Kidney (tissue), 14 donors: ENCODE data around the gene SEMA5B. TPM values are rescaled to one million over a fixed set of nuclear protein-coding genes. Genes with fewer than 3 reads are reported as not detected.

Source experiments
- DNase-seq, 5 donors: peaks; one replicate each; pipeline ENCODE4 v3.0.0-alpha.2; 2013 to 2020
- FAIRE-seq: peaks from 2 replicates; lab custom pipeline; 2012; peaks lifted over from hg19 to GRCh38; lab: Jason Lieb, UNC
- H3K27ac ChIP-seq, 2 donors: one replicate each; pipeline ENCODE4 v1.7.0; 2013; ENCODE audit warnings: low read depth in 2 of 2, low read length in 2 of 2, inconsistent platforms in 1 of 2
- H3K27me3 ChIP-seq: one replicate; pipeline ENCODE4 v1.7.1; 2013; ENCODE audit warnings: low read length, inconsistent platforms; ENCODE audit not compliant: control insufficient read depth, insufficient read depth
- H3K36me3 ChIP-seq, 3 donors: one replicate each; pipeline versions ENCODE4 v1.7.0 to v1.7.1; 2013; ENCODE audit warnings: low read length in 3 of 3, control low read depth in 1 of 3, inconsistent platforms in 1 of 3; ENCODE audit not compliant: insufficient read depth in 3 of 3, control insufficient read depth in 2 of 3
- H3K4me1 ChIP-seq, 3 donors: one replicate each; pipeline versions ENCODE4 v1.7.0 to v1.7.1; 2013; ENCODE audit warnings: low read length in 3 of 3, inconsistent platforms in 1 of 3, low read depth in 1 of 3; ENCODE audit not compliant: control insufficient read depth in 2 of 3, insufficient read depth in 2 of 3
- H3K4me3 ChIP-seq, 3 donors: one replicate each; pipeline versions ENCODE4 v1.7.0 to v1.8.1; 2013; ENCODE audit warnings: low read length in 3 of 3, control low read depth in 1 of 3, inconsistent platforms in 1 of 3
- H3K9ac ChIP-seq, 3 donors: one replicate each; pipeline versions ENCODE4 v1.7.0 to v1.7.1; 2013; ENCODE audit warnings: low read length in 3 of 3, control low read depth in 1 of 3, inconsistent platforms in 1 of 3
- H3K9me3 ChIP-seq, 3 donors: one replicate each; pipeline versions ENCODE4 v1.7.0 to v1.7.1; 2013; ENCODE audit warnings: low read length in 3 of 3, control low read depth in 1 of 3, inconsistent platforms in 1 of 3; ENCODE audit not compliant: control insufficient read depth in 2 of 3, insufficient read depth in 1 of 3
- CTCF ChIP-seq: IDR thresholded peaks from 3 replicates; pipeline ENCODE4 v1.5.1; 2012; ENCODE audit warnings: mild to moderate bottlenecking, moderate library complexity, borderline replicate concordance; ENCODE audit not compliant: insufficient read depth; ENCODE audit errors: extremely low read depth
- intact Hi-C: fragments of 100-400 bp; cut with DNase I; formaldehyde crosslinking; loops from one replicate; pipeline ENCODE4 v1.11.1; 2022
- polyA plus RNA-seq: library from polyadenylated mRNA; stranded (reverse); fragments of 350-450 nt; fragmentation: Illumina TruSeq; extraction: RNeasy Lipid Tissue Mini Kit (QIAGEN cat#74804); gene quantifications from one replicate; pipeline ENCODE4 v1.2.3, GENCODE V29; 2014; ENCODE audit warnings: low read depth, low replicate concordance; ENCODE audit not compliant: insufficient read depth
- total RNA-seq: library from RNA; stranded (reverse); fragmentation: NEBNext Ultra II Directional; extraction: Animal tissue kit (Norgen Biotek cat#: 25700); gene quantifications from one replicate; pipeline ENCODE4 v1.2.1, GENCODE V29; 2021
- donor health status: control.
- donor health status: control.
- donor health status: control.
- donor health status: control.
- donor health status: control.
- donor health status: DM: yes; HTN: yes; CAD: no.
- donor health status: Normal renal cell carcinoma (clear cell type).

The SEMA5B gene
- total and polyA plus RNA-seq, 2 donors from 2014 or later = 6.6 to 8.4 TPM

GRCh38 chr3:122916084-122916483 lies 111.5 kb downstream of the SEMA5B start:
- no peak for TF ChIP-seq CTCF
- no peaks in the 10 kb centered on the region for H3K27me3 ChIP-seq
- intact Hi-C loops = no loop called here
- H3K4me3 ChIP-seq = no peak overlapping the region
- H3K9ac ChIP-seq = no peak overlapping the region
- no peaks in the 10 kb centered on the region for H3K4me1 ChIP-seq
- no peaks in the 10 kb centered on the region for H3K36me3 ChIP-seq
- no peak overlapping the region for H3K27ac ChIP-seq
- H3K9me3 ChIP-seq = no peaks in the 10 kb centered on the region
- no peak for DNase-seq
- no peak for FAIRE-seq

GRCh38 chr3:122915300-122916055 lies 112.1 kb downstream of the SEMA5B start:
- no peak for TF ChIP-seq CTCF
- no peak overlapping the region for H3K9ac ChIP-seq
- no peaks in the 10 kb centered on the region for H3K9me3 ChIP-seq
- no peak overlapping the region for H3K27ac ChIP-seq
- intact Hi-C loops = no loop called here
- no peaks in the 10 kb centered on the region for H3K4me1 ChIP-seq
- DNase-seq (no peak), FAIRE-seq (no peak)
- no peaks in the 10 kb centered on the region for H3K36me3 ChIP-seq
- H3K27me3 ChIP-seq = no peaks in the 10 kb centered on the region
- no peak overlapping the region for H3K4me3 ChIP-seq

- H3K9ac ChIP-seq = no peak overlapping the region
Measured at GRCh38 chr3:122913539-122914100, 113.9 kb downstream of the SEMA5B start.

More at GRCh38 chr3:122913539-122914100, 113.9 kb downstream of the SEMA5B start:
- H3K4me3 ChIP-seq = no peak overlapping the region
- no peaks in the 10 kb centered on the region for H3K36me3 ChIP-seq
- DNase-seq = no peak
- no peak for FAIRE-seq
- no peak overlapping the region for H3K27ac ChIP-seq
- no peaks in the 10 kb centered on the region for H3K4me1 ChIP-seq
- intact Hi-C loops = no loop called here
- H3K9me3 ChIP-seq = no peaks in the 10 kb centered on the region
- TF ChIP-seq CTCF = no peak
- H3K27me3 ChIP-seq = no peaks in the 10 kb centered on the region
